Peyer's patch (tissue), 4 donors: ENCODE measurements around the gene TBCD.

Experiments used
- POLR2A ChIP-seq, 2 donors: fragments of 450-650 bp; IDR thresholded peaks; one replicate each; pipeline ENCODE4 v1.5.1; 2017; ENCODE audit warnings: antibody characterized with exemption in 2 of 2, mild to moderate bottlenecking in 2 of 2, moderate library complexity in 2 of 2
- TF ChIP-seq, protein P1 (sequence below), 6 experiments: fragments of 450-650 bp in 4 of 6; fragments of 200-600 bp in 2 of 6; sonication (generic) in 1 of 6; IDR thresholded peaks; one replicate each; pipeline ENCODE4 v1.5.1; 2017 to 2019; ENCODE audit warnings: antibody characterized with exemption in 6 of 6, mild to moderate bottlenecking in 3 of 6, moderate library complexity in 1 of 6

- TF ChIP-seq, protein P1, sequence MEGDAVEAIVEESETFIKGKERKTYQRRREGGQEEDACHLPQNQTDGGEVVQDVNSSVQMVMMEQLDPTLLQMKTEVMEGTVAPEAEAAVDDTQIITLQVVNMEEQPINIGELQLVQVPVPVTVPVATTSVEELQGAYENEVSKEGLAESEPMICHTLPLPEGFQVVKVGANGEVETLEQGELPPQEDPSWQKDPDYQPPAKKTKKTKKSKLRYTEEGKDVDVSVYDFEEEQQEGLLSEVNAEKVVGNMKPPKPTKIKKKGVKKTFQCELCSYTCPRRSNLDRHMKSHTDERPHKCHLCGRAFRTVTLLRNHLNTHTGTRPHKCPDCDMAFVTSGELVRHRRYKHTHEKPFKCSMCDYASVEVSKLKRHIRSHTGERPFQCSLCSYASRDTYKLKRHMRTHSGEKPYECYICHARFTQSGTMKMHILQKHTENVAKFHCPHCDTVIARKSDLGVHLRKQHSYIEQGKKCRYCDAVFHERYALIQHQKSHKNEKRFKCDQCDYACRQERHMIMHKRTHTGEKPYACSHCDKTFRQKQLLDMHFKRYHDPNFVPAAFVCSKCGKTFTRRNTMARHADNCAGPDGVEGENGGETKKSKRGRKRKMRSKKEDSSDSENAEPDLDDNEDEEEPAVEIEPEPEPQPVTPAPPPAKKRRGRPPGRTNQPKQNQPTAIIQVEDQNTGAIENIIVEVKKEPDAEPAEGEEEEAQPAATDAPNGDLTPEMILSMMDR (IDR thresholded peaks at IDR 0.05), result no peak
- TF ChIP-seq POLR2A (IDR thresholded peaks at IDR 0.05), result no peak
These were observed 54.0 kb downstream of the TBCD start for GRCh38 chr17:82805823-82806222.
